GM12878 (cell line): ENCODE results near the gene CHRM4.

ENCODE experiments used
- EGR1 ChIP-seq, 2 experiments: IDR thresholded peaks; 1 replicate in 1 of 2; 2 replicates in 1 of 2; pipeline ENCODE4 v1.6.1; 2011 to 2012; ENCODE audit warnings: low read depth in 2 of 2, low read length in 2 of 2, borderline replicate concordance in 1 of 2, mild to moderate bottlenecking in 1 of 2, moderate library complexity in 1 of 2
- EP300 ChIP-seq, 2 experiments: fragments of 150-350 bp in 1 of 2; IDR thresholded peaks; 2 replicates each; pipeline ENCODE4 v1.6.1; 2011 to 2012; ENCODE audit warnings: low read depth in 2 of 2, low read length in 2 of 2, borderline replicate concordance in 1 of 2, improper control_type of control experiment in 1 of 2, inconsistent platforms in 1 of 2; ENCODE audit not compliant: control insufficient read depth in 1 of 2
- EZH2 ChIP-seq: IDR thresholded peaks from 2 replicates; pipeline ENCODE4 v1.6.1; 2012; ENCODE audit warnings: low read depth, mild to moderate bottlenecking, control low read depth, inconsistent platforms, low read length, borderline replicate concordance; ENCODE audit not compliant: control insufficient read depth
- JUNB ChIP-seq: IDR thresholded peaks from 2 replicates; pipeline ENCODE4 v1.6.1; 2016; ENCODE audit warnings: antibody characterized with exemption, mild to moderate bottlenecking
- MYC ChIP-seq: IDR thresholded peaks from 2 replicates; pipeline ENCODE4 v1.6.1; 2011; ENCODE audit warnings: mild to moderate bottlenecking, low read length, moderate library complexity, inconsistent platforms; ENCODE audit not compliant: insufficient read depth, insufficient replicate concordance, insufficient read length, severe bottlenecking
- TCF3 ChIP-seq: IDR thresholded peaks from 2 replicates; pipeline ENCODE4 v1.6.1; 2012; ENCODE audit warnings: low read depth, mild to moderate bottlenecking, low read length, borderline replicate concordance; ENCODE audit not compliant: insufficient read depth
- ZNF274 ChIP-seq: IDR thresholded peaks from one replicate; pipeline ENCODE4 v1.8.0; 2011; ENCODE audit not compliant: insufficient read length, insufficient read depth
- TF ChIP-seq, protein P1 (sequence below): IDR thresholded peaks from 2 replicates; pipeline ENCODE4 v1.6.1; 2011; ENCODE audit warnings: mild to moderate bottlenecking, low read depth, low read length, moderate library complexity; ENCODE audit not compliant: insufficient replicate concordance
- TF ChIP-seq, protein P2 (sequence below): IDR thresholded peaks from 2 replicates; pipeline ENCODE4 v1.6.1; 2012; ENCODE audit warnings: low read length, inconsistent platforms
- TF ChIP-seq, protein P3 (sequence below), 3 experiments: IDR thresholded peaks in 2 of 3; conservative IDR thresholded peaks in 1 of 3; 2 replicates each; pipeline ENCODE4 v1.5.1; 2011; ENCODE audit warnings: low read depth in 3 of 3, low read length in 3 of 3, mild to moderate bottlenecking in 3 of 3, control low read depth in 2 of 3, moderate library complexity in 2 of 3, inconsistent platforms in 1 of 3, mixed read lengths in 1 of 3; ENCODE audit not compliant: control insufficient read depth in 2 of 3, insufficient read depth in 1 of 3; ENCODE audit errors: extremely low read depth in 1 of 3
- TF ChIP-seq, protein P4 (sequence below): IDR thresholded peaks from 2 replicates; pipeline ENCODE4 v1.6.1; 2011; ENCODE audit warnings: low read depth, mild to moderate bottlenecking, low read length, moderate library complexity, borderline replicate concordance; ENCODE audit errors: extremely low read depth

DNA sequence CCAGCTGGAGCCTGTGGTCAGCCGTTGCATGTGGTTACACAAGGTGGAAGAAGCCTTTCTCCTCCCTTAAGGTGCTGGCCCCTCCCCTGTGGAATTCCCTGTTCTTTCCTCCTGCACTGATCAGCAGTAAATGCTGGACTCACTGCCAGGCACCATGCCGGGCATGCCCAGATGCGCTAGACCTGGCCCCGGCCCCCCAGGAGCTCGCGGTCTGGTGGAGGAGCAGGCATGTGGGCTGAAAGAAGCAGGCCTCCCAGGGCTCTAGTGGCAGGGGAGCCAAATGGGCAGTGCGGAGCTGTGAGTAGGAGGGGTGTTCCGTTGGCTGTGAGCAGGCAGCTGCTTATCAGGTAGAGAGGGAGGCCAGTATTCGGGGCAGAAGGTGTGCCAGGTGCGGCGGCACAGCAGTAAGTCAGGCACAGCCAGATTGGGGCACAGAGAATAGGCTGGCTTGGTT lies 34.1 kb downstream of the CHRM4 start:
- TF ChIP-seq ZNF274: no peak
- TF ChIP-seq, protein P1, sequence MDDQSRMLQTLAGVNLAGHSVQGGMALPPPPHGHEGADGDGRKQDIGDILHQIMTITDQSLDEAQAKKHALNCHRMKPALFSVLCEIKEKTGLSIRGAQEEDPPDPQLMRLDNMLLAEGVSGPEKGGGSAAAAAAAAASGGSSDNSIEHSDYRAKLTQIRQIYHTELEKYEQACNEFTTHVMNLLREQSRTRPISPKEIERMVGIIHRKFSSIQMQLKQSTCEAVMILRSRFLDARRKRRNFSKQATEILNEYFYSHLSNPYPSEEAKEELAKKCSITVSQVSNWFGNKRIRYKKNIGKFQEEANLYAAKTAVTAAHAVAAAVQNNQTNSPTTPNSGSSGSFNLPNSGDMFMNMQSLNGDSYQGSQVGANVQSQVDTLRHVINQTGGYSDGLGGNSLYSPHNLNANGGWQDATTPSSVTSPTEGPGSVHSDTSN: no peak
- TF ChIP-seq, protein P2, sequence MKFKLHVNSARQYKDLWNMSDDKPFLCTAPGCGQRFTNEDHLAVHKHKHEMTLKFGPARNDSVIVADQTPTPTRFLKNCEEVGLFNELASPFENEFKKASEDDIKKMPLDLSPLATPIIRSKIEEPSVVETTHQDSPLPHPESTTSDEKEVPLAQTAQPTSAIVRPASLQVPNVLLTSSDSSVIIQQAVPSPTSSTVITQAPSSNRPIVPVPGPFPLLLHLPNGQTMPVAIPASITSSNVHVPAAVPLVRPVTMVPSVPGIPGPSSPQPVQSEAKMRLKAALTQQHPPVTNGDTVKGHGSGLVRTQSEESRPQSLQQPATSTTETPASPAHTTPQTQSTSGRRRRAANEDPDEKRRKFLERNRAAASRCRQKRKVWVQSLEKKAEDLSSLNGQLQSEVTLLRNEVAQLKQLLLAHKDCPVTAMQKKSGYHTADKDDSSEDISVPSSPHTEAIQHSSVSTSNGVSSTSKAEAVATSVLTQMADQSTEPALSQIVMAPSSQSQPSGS: no peak
- TF ChIP-seq EZH2: no peak
- no peak for TF ChIP-seq EP300 (IDR thresholded peaks at IDR 0.05; ENCODE audit: borderline replicate concordance in 1 of 2, control insufficient read depth in 1 of 2, low read depth in 2 of 2, low read length in 2 of 2)
- TF ChIP-seq MYC: no peak
- TF ChIP-seq, protein P3, sequence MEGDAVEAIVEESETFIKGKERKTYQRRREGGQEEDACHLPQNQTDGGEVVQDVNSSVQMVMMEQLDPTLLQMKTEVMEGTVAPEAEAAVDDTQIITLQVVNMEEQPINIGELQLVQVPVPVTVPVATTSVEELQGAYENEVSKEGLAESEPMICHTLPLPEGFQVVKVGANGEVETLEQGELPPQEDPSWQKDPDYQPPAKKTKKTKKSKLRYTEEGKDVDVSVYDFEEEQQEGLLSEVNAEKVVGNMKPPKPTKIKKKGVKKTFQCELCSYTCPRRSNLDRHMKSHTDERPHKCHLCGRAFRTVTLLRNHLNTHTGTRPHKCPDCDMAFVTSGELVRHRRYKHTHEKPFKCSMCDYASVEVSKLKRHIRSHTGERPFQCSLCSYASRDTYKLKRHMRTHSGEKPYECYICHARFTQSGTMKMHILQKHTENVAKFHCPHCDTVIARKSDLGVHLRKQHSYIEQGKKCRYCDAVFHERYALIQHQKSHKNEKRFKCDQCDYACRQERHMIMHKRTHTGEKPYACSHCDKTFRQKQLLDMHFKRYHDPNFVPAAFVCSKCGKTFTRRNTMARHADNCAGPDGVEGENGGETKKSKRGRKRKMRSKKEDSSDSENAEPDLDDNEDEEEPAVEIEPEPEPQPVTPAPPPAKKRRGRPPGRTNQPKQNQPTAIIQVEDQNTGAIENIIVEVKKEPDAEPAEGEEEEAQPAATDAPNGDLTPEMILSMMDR (IDR thresholded peaks at IDR 0.05 in 2 of 3, conservative IDR thresholded peaks at IDR 0.05 in 1 of 3; ENCODE audit: control insufficient read depth in 2 of 3, extremely low read depth in 1 of 3, insufficient read depth in 1 of 3, low read depth in 3 of 3, low read length in 3 of 3): no peak
- TF ChIP-seq, protein P4, sequence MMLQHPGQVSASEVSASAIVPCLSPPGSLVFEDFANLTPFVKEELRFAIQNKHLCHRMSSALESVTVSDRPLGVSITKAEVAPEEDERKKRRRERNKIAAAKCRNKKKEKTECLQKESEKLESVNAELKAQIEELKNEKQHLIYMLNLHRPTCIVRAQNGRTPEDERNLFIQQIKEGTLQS: no peak
- no peak for TF ChIP-seq TCF3
- no peak for TF ChIP-seq JUNB
- TF ChIP-seq EGR1 (IDR thresholded peaks at IDR 0.05; ENCODE audit: borderline replicate concordance in 1 of 2, low read depth in 2 of 2, low read length in 2 of 2): no peak
